Activated CD4-positive, alpha-beta T cell treated with anti-CD3 and anti-CD28 coated beads for 36 hours (primary cell): ENCODE measurements around the gene TOMM22. TPM values are rescaled to one million over a fixed set of nuclear protein-coding genes. Genes with fewer than 3 reads are reported as not detected.

Experiments
- ATAC-seq: fragments of 200-7000 bp; cut with Tn5 transposase; one replicate; pipeline ENCODE4 v1.10.0; 2021; ENCODE audit warnings: mild to moderate bottlenecking, moderate library complexity
- CTCF ChIA-PET: fragments of 350-600 bp; sonication (Branson Sonifier 250); formaldehyde crosslinking; loops from one replicate; lab custom pipeline; 2021; ENCODE audit warnings: antibody characterized with exemption; lab: Charles Lee
- POLR2A ChIA-PET: fragments of 350-600 bp; sonication (Branson Sonifier 250); formaldehyde crosslinking; loops from one replicate; lab custom pipeline; 2021; ENCODE audit warnings: antibody characterized with exemption, inconsistent platforms; lab: Charles Lee
- DNase-seq: peaks from one replicate; pipeline ENCODE4 v3.0.0-alpha.2; 2020
- H3K27ac Mint-ChIP-seq: one replicate; pipeline ENCODE4 v1.8.0; 2021; ENCODE audit warnings: mixed read lengths
- H3K27me3 Mint-ChIP-seq: one replicate; pipeline ENCODE4 v1.8.0; 2021; ENCODE audit warnings: mixed read lengths
- H3K36me3 Mint-ChIP-seq: one replicate; pipeline ENCODE4 v1.8.0; 2021; ENCODE audit warnings: low read depth, mixed read lengths
- H3K4me1 Mint-ChIP-seq: one replicate; pipeline ENCODE4 v1.8.0; 2021; ENCODE audit warnings: mixed read lengths
- H3K4me3 Mint-ChIP-seq: one replicate; pipeline ENCODE4 v1.8.0; 2021; ENCODE audit warnings: mild to moderate bottlenecking, moderate library complexity, mixed read lengths
- H3K9me3 Mint-ChIP-seq: one replicate; pipeline ENCODE4 v1.8.0; 2021; ENCODE audit warnings: low read depth, mixed read lengths
- intact Hi-C, 2 experiments: fragments of 100-400 bp; cut with DNase I in 1 of 2; cut with micrococcal nuclease in 1 of 2; formaldehyde crosslinking; loops; one replicate each; pipeline versions ENCODE4 v1.14.2 to v1.15.1; 2022 to 2024; cut with DNase I, micrococcal nuclease
- total RNA-seq, 2 experiments: library from RNA; stranded (reverse); gene quantifications; one replicate each; pipeline ENCODE4 v1.2.3, GENCODE V29; 2021

The TOMM22 gene
- total RNA-seq, 2 experiments from 2014 or later, result 146 to 155 TPM

DNA sequence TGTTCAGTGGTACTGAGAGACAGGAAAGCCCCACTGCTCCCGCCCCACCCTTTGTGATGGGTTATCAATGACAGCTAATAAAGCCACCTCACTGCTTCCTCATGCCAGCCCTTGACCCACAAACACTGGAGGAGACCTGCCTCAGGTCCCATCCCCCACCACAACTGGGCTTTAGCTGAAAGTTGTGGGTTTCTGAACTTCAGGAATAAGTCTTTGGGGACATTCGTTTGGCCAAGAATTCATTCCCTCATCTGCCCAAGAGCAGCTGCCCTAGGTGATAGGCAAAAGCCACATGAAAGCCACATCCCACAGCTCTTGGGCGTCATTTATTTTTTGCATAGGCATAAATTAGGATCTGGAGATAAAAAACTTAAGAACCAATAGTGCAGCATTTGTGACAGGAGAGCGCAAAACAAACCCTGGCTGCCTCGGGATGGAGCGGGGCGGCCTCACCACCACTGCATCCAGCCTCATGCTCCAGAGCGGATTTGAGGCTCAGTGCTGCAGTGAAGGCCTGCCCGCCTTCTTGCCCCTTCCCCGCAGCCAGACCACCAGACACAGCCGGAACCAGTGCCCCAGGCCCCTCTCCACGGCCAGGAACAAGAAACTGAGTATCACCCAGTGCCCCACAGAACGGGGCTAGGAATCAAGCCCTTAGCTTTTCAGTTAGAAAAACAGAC is 52.8 kb downstream of the TOMM22 start:
- peaks cover 35% of the 10 kb centered on the region for H3K4me1 Mint-ChIP-seq
- ChIA-PET POLR2A (interaction anchor here (0.6 to 2.2 kb wide), 3 partner anchors 11 to 1219 kb away, joined by 3 to 10 read pairs (median 8); no protein-coding TSS in a partner anchor), CTCF (interaction anchor here (0.9 to 4.5 kb wide), 4 partner anchors 8 to 29 kb away, joined by 4 to 34 read pairs (median 18); partner anchors contain the start of gene GTPBP1)
- ATAC-seq, result no peak
- H3K27me3 Mint-ChIP-seq, result no peaks in the 10 kb centered on the region
- peak overlapping the region; percentile 73 for H3K27ac Mint-ChIP-seq
- intact Hi-C loops, result no loop called here
- no peak for DNase-seq
- peak overlapping the region; percentile 33 for H3K4me3 Mint-ChIP-seq
- no peaks in the 10 kb centered on the region for H3K9me3 Mint-ChIP-seq
- peaks cover 59% of the 10 kb centered on the region for H3K36me3 Mint-ChIP-seq

Other genes starting within 250 kb of the TOMM22 start
- not detected for gene KCNJ4, start 226.8 kb upstream of the TOMM22 start, total RNA-seq
- 1 to 10 TPM in 1 of 2 experiments, under 1 TPM in 1; 0.84 to 1.1 TPM for gene KDELR3, start 213.9 kb upstream of the TOMM22 start, total RNA-seq
- 100 to 1,000 TPM; 259 to 328 TPM for gene DDX17, start 175.6 kb upstream of the TOMM22 start, total RNA-seq
- 10 to 100 TPM; 16.3 to 18.9 TPM for gene DMC1, start 111.8 kb upstream of the TOMM22 start, total RNA-seq
- gene FAM227A, start 25.6 kb upstream of the TOMM22 start, total RNA-seq, result under 1 TPM; 0.30 to 0.63 TPM
- 10 to 100 TPM in 1 of 2 experiments, 1 to 10 TPM in 1; 9.8 to 11.6 TPM for gene CBY1, start 25.3 kb upstream of the TOMM22 start, total RNA-seq
- gene JOSD1, start 19.0 kb downstream of the TOMM22 start, total RNA-seq, result 10 to 100 TPM; 68.0 to 77.7 TPM
- 10 to 100 TPM; 88.6 to 92.8 TPM for gene GTPBP1, start 24.0 kb downstream of the TOMM22 start, total RNA-seq
- gene SUN2, start 74.0 kb downstream of the TOMM22 start, total RNA-seq, result 100 to 1,000 TPM in 1 of 2 experiments, 10 to 100 TPM in 1; 87.2 to 102 TPM
- gene DNAL4, start 112.2 kb downstream of the TOMM22 start, total RNA-seq, result 1 to 10 TPM; 7.4 to 8.0 TPM
- 1 to 10 TPM; 1.3 to 1.4 TPM for gene NPTXR, start 162.1 kb downstream of the TOMM22 start, total RNA-seq
- gene CBX6, start 190.3 kb downstream of the TOMM22 start, total RNA-seq, result 100 to 1,000 TPM in 1 of 2 experiments, 10 to 100 TPM in 1; 96.1 to 112 TPM